Activated CD4-positive, alpha-beta T cell treated with anti-CD3 and anti-CD28 coated beads, Interleukin-2, Interleukin-6, amounts not matched to agents 100 ng/mL and 50 ng/mL, durations not matched to agents 16 hours and 8 hours (primary cell): ENCODE measurements around the gene SULF2.

Experiments
- DNase-seq: peaks from one replicate; pipeline ENCODE4 v3.0.0-alpha.2; 2020

SULF2 gene

DNA sequence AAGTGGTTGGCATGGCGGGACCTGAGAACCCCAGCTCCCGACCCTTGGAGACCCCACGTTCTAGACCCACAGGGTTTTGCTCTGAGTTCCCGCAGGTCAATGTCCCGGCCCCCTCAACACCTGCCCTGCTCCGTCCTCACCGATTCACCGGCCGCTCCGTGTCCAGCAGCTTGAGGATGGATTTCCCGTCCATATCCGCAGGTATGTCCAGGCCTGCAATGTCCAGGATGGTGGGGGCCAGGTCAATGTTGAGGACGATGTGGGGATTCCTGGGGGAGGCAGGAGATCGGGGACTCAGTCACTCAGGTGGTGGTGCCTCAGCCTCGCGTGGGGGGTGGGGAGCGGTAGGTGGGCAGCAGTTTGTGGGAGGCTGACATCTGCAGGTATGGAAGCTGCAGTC is 106.7 kb downstream of the SULF2 start:
- no peak for DNase-seq

DNA sequence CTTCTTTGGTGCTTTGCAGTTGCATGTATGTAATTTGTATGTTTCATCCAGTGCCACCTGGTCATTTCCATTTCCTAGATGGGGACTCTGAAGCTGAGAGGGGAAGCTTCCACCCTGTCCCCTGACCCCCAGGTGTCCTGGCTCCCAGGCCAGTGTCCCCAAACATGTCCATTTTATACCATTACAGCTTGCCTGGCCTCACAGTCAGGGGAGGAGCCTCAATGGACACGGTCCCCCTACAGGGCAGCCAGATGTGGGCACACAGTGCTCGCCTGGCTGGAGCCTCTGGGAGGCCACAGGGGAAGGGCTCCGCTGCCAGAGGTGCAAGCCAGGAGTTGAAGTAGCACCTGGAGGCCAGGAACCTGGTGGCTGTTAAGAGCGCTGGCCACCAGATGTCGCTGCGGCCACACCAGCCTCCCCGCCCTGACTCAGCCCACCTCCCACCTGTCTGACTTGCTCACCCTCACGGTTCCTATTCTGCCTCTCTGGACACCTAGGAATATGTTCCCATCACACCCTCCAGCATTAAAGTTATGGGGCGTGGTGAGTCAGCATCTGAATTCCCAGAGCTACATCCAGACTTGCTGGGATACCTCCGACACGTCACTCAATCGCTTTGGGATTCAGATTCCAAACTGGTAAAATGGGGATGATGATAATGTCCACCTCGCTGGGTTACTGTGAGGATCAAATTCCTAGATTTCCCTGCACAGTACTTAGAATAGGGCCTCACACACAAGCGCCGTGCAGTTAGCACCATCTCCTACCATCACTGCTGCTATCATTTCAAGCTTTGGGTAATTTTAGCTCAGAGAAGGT is 107.4 kb downstream of the SULF2 start:
- DNase-seq, result peak; percentile 65

DNA sequence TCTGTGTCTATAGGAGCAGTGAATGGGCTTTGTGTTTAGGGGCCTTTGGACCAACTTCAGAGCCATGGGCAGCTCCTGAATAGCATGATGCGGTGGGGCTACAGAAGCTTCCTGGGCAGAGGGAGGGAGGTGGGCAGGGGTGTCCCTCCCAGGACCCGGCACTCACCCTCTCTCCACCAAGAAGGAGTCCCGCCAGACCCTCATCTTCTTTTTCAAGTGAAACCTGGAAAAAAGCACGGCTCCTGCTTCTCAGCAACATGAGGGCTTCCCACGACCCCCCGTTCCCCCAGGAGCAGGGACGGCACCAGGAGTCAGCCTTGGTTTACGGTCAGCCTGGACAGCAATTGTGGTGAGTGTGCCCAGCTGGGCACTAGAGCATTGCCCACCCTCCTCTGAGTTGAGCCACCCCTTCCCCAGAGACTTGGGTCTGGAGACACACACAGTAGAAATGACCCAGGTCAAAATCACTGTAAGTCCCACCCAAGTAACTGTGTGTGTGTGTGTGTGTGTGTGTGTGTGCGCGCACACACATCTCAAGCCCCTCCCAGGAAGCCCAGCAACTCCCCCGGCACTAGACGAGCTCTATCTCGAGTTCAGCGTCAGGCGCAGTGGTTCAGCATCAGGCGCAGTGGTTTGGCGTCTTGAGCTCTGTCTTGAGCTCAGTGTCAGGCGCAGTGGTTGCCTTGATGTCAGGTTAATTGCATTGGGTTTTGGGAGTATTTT is 108.2 kb downstream of the SULF2 start:
- no peak for DNase-seq

GRCh38 chr20:47676219-47676721 is 109.0 kb downstream of the SULF2 start:
- DNase-seq, result no peak

DNA sequence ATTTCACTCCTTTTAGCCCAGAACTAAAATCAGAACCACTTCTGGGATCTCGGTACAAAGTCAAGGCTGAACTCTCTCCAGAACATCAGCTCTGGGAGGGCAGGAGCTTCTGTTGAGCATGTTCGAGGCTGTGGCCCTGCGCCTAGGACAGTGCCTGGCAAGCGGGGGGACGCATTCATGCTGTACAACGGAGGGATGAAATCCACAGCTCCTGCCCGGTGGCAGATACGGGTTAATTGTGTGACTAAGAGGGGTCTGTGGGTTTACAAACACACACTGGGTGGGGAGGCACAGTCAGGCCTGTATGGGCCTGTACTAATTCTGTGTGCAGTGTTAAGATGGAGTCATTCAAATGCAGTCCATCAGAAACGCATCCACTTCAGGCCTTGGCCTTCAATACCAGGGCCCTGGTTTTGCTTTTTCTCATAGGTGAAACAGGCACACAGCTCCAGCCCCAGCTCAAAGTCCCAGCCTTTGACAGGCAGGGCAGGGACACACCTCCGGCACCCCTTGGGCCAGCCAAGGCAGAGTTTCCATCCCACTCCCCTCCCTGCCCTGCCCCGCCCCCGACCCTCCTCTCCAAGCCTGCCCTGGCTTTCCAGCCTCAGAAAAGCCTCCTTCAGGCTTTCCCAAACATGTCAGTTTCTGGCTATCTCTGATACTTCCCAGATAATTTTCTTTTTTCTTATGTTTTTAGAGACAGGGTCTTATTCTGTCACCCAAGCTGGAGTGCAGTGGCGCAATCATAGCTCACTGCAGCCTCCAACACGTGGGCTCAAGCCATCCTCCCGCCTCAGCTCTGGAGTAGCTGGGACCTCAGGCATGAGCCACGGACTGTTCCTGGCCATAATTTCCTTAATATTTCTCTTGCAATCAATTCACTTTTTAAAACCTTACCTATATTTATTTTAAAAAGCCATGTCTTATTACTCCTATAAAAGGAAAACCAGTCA is 109.8 kb downstream of the SULF2 start:
- DNase-seq, result no peak

DNA sequence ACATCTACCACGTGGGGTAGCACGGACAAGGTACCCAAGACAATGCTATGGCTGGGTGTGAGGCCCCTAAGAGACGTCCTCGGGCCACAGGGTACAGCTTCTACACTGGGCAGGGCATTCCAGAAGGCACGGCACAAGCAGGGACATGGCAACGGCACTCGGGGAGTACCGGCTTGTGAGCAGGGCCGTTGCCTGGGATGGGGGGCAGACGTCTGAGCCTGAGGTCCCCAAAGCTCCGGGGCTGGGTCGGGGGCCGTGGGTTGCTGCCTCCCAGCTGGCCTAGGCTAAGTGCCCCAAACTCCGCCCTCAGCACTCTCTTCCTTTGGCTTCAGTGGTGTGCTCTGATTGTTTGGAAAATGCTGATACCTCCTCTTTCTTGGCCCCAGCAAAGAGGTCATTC is 110.6 kb downstream of the SULF2 start:
- DNase-seq, result no peak

DNA sequence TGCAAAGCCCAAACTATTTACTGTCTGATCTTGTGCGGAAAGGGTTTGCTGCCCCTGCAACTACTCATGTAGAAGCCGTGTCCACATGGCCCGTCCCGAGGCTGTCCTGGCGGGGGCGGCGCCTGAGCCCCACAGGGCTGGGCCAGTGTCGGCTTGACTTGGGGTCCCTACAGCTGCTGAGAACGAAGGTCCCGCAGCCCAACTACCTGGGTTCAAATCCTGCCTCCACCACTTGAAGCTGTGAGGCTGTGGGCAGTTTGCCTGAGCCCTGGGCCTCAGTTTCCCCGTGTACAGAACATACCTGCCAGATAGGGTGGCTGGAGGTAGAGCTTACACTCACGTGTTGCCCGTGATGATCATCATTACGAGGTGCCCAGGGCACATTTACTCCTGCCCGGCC is 111.1 kb downstream of the SULF2 start:
- no peak for DNase-seq

- no peak for DNase-seq
These were observed 111.7 kb downstream of the SULF2 start for GRCh38 chr20:47673671-47673955.

GRCh38 chr20:47672886-47673670 is 112.2 kb downstream of the SULF2 start:
- DNase-seq, result no peak

DNA sequence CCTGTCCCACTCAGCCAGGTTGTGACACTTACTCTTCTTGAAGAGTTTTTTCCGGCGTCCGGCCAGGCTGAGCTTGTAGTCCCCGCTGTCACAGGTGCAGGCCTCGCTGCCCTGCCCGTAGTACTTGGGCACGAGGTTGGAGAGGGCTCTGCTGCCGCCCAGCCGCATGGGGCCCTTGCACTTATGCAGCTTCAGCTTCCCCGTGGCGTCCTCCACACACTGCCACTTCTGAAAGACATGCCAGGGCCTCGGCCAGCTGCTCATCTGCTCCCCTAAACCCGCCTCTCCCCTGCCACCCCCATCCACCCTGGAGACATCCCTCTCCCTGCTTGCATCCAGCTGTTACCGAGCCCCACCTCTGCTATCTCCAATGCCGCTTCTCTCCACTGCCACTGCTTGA is 113.1 kb downstream of the SULF2 start:
- no peak for DNase-seq

- DNase-seq, result no peak
These were observed 114.4 kb downstream of the SULF2 start for GRCh38 chr20:47670913-47671312.

DNA sequence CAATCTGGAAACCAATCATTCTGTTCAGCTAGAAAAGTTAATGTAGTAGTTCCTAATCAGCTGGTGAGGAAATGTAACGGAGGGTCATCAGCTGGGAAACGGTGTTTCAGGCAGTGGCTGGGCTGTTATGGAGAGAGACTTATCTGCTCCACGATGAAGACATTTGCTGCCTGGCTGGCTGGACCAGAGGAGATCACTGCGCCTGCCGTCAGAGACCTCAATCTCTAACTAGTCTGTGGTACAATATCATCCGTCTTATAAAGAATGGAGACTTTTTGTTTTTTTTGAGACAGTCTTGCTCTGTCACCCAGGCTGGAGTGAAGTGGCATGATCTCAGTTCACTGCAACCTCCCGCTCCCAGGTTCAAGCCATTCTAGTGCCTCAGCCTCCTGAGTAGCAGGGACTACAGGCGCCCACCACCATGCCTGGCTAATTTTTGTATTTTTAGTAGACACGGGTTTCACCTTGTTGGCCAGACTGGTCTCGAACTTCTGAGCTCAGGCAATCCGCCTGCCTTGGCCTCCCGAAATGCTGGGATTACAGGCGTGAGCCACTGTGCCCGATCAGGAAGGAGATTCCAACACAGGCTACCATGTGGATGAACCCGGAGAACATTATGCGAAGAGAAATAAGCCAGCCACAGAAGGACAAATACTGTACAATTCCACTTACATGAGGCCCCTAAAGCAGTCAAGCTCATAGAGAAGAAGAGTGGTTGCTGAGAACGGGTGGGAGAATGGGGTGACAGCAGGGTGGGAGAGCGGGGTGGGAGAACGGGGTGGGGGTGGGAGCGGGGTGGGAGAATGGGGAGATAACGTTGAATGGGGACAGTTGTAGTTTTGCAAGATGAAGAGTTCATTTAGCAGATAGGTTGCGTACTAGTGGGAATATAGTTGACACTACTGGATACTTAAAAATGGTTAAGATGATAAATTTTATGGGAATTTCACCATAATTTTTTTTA is 115.1 kb downstream of the SULF2 start:
- DNase-seq, result no peak

DNA sequence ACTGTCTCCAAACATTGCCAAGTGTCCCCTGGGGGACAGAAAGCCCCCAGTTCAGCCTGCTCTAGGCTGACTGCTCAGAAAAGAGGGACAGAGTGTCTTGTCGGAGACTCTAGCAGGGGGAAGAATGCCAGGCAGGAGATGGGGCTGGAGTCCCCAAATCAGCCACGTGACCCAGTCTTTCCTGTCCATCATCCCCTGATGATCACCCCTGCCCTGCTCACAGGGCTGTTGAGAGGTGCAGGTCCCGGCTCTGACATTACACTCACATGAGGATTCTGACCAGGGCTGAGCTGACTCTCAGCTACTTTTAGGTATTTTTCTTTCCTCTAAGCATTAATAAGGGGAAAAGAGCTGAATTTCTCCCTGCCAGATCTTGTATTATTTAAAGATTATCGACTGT is 115.8 kb downstream of the SULF2 start:
- no peak for DNase-seq

DNA sequence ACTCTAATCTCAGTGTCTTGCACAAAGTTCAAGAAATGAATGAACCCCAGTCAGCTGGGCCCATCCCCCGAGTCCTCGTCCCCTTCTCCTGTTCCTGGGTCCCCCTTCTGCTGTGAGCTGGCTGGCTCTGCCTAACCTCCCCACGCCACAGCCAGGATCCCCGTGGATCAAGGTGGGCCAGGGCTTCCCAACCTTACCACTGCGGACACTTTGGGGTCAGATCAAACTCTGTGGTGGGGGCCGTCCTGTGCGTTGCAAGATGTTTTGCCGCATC is 116.2 kb downstream of the SULF2 start:
- no peak for DNase-seq

- DNase-seq, result no peak
These were observed 116.7 kb downstream of the SULF2 start for GRCh38 chr20:47668313-47669151.

GRCh38 chr20:47667531-47668312 is 117.6 kb downstream of the SULF2 start:
- DNase-seq, result no peak

- no peak for DNase-seq
These were observed 118.2 kb downstream of the SULF2 start for GRCh38 chr20:47667086-47667485.

DNA sequence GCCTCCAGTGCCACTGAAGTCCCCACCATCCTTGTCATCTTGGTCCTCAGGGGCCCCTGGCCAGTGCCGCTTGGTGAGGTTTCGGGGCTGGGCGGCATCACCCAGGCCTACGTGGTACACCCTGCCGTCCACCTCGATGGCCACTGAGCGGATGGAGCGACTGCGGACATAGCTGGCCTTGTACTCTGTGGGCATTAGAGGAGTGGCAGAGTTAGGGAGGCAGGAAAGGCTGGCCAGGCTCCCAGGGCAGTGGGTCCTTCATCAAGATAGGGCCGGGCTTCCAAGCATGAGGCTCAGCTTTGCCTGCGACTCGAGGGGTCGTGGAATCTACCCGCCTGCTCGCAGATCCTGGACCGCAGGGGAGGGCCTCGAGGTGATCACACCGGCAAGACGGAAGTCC is 119.0 kb downstream of the SULF2 start:
- DNase-seq, result no peak

- DNase-seq, result no peak
These were observed 119.9 kb downstream of the SULF2 start for GRCh38 chr20:47665221-47665991.
